GM19324 (cell line): ENCODE measurements around the gene EME2.

Source experiments
- ATAC-seq: cut with Tn5 transposase; IDR thresholded peaks from one replicate; pipeline ENCODE4 v1.9.1; 2021; ENCODE audit warnings: mild to moderate bottlenecking, moderate library complexity; ENCODE audit not compliant: unreplicated experiment, low FRiP score

Gene EME2

DNA sequence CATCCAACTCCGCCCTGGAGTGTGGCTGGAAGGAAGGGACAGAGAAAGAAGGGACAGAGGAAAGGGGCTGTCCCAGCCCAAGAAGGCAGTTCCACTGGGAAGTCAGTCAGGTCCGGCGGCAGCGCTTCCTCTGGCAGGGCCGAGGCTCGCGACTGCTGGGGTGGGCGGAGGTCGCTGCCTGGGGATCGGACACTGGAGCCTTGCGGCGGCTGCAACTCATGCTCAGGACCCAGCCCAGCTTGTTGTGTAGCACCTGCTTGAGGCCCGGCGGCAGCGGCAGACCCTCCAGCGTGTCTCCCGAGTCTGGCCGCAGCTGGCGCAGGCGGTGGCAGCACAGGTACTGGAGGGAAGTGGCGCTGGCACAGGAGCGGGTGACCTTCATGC, 4.4 kb downstream of the EME2 start:
- no peak for ATAC-seq

DNA sequence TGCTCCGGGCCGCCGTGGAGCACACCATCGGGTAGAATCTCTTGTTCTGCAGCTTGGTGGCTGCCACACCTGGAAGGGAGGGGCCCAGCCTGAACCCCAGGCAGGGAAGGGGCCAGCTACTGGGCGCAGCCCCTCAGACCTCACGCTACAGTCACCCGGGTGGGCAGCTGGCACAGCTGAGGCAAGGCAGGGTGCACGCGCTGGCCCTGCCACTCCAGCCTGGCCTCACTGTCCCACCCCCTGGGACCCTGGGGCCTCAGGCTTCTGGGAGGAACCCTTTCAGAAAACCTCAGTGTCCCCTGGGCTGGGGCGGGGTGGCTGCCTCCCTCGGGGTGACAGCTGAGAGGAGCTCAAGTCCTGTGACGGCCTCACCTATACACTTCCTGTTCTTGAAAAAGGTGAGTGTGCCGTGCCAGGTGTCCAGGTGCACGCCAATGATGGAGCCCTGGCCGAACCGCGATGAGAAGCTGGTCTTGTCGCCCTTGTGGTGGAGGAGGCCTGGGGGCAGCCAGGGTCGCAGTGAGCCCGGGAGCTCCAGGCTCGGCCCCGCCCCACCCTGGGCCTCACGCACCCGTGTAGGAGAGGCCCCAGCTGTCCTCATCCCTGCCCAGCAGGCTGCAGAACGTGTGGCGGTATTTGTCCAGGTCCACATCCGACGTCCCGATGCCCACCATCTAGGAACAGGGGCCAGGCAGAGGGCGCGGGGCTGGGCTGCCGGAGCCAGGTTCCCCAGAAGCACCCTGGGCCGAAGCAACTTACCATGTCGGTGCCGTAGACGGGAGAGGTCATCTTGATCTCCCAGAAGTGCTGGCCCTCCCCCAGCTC, 5.0 kb downstream of the EME2 start:
- no peak for ATAC-seq

DNA sequence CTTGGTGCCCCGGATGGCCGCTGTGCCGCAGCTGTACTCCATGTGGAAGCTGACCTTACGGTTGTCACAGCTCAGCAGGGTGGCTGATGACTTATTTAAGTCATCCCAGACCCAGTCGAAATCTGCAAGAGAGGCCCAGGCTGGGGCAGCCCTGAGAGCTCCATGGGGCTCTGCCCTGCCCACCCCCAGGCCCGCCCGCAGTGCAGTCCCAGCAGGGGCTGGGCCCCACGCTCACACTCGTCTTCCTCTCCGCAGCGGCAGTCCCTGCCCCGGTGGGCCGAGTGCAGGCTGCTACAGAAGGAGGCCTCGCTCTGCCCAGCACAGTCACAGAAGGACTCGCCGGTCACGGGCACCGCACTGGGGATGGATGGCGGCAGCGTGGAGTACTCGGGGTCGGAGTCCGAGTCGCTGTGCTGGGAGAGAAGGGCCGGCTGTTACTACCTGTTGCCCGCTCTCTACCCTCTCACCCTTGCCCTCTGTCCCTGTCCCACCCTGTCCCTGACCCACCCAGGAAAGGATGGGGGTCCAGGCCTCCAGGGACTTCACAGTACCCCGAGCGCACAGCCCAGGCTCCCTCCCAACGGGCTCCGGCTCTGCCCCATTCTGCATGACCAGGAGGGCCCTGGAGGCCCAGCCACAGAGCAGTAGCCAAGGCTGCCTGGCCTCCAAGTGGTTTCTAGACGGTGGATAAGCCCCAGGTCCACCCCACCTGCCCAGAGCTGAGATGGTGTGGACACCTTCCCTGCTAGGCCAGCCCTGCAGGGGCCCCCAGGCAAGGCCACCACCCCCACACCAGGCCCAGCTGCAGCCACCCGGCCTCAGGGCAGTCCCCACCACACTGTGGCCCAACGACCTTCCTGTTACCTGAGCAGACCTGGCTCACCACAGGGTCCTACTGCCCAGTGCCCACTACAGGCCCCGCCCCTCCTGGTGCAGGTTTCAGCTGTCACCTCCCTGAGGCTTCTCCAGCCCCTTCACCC, 5.9 kb downstream of the EME2 start:
- no peak for ATAC-seq

DNA sequence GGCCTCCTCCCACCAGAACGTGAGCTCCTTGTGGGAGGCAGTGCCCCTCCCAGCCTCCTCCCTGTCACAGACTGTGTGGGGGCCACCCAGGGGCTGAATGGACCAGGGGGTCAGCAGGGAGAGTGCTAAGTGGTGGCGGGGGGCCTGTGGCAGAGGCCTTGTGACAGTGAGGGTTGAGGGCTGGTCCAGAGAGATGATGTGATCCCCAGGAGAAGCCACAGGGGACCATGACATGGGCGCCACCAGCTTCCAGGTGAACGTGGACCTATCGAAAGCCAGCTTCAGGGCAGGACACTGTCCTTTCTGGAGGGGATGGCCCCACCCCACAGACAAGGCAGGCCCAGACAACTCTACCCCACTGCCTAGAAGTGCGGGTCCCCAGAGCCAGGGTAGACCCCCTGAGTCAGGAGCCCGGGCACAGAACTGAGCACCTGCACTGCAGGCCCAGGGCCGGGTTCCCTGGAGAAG, 6.7 kb downstream of the EME2 start:
- ATAC-seq: no peak

DNA sequence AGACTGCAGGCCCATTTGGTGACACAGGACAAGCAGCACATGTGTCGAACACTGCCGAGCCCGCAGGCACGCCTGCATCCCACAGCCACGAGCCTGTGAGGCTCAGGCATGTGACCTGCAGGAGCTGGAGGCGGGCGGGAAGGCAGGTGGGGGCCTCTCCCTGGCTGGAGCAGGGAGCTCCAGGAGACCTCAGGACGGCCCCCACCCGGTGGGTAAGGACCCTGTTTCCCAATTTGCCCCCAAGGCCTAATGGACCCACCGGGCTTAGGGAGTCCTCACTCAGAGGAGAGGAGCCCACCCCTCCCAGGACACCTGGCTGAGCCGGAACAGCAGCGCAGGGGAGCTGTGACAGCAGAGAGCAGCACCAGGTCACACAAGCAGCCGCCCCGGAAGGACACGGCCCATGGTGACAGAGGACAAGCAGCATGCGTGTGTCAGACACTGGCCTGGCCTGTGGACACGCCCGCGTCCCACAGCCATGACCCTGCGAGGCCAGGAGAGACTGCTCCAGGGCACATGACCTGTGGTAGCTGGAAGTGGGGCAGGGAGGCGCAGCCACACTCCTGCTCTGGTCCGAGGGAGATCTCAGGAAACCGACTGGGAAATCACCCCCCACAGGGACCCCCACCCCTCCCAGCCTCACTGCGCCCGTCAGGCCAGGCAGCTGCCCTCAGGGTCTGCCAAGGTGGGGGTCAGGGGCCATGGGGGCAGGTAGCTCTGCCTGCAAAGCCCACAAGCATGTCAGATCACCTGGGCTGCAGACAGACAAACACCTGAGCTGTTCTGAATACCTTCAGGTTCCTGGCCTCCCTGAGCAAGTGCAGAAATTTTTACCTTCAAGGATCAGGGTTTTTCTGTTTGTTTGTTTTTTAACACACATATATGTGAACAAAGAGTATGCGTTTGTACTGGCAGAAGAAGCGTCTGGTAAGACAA, 7.4 kb downstream of the EME2 start:
- ATAC-seq: no peak

DNA sequence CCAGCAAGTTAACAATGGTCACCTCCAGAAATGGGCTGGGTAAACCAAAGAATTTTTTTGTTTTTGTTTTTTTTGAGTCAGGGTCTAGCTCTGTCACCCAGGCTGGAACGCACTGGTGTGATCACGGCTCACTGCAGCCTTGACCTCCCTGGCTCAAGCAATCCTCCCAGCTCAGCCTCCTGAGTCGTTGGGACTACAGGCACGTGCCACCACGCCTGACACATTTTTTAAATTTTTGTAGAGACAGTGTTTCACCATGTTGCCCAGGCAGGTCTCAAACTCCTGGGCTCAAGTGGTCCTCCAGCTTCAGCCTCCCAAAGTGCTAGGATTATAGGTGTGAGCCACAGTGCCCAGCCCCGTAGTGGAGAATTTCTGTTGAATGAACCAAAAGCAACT, 8.1 kb downstream of the EME2 start:
- no peak for ATAC-seq

DNA sequence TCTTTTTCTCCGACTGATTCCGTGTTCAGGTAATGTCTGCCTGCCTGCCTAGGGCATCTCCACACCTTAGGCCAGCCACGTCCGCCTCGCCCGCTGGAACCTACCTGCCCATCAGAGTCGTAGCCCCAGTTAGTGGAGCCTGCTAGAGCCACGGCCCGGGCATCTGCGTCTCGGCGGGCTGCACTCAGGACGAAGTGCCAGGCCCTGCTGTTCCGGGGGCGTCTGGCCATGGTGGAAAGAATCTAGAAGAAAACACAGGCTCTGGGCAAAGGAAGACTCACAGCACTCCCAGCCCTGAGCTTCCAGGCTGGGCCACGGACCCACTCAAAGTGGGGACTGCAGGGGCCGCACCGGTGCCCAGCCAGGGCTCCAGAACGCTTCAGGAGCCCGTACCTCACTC, 8.6 kb downstream of the EME2 start:
- no peak for ATAC-seq

DNA sequence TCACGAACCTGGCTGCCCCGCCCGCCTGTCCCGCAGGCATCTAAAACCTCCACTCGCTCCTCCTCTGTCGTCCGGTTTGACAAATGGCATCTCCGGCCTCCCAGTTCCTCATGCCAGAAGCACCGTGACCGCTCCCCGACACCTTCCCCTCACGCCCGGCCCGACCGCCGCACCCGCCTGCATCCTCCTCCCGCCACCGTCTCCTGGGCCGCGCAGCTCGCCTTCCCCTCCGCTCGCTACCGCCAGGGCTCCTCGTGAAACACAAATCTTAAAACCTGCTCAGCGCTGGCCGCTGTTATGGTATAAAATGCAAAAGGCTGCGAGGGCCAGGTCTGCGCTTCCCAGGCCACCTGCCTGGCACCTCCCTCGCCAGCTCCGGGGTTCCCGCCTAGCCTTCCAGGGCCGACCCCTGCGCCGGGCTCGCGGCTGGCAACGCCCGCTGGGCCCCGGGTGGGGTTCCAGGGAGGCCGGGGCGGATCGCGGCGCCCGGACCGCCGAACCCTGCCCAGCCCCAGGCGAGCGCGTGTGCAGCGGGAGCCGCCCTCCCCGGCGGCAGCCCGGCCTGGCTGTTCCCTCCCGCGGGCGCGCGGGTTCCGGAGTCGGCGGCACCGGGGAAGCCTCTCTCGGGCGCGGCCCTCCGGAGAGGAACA, 9.3 kb downstream of the EME2 start:
- ATAC-seq: peak; percentile 3

DNA sequence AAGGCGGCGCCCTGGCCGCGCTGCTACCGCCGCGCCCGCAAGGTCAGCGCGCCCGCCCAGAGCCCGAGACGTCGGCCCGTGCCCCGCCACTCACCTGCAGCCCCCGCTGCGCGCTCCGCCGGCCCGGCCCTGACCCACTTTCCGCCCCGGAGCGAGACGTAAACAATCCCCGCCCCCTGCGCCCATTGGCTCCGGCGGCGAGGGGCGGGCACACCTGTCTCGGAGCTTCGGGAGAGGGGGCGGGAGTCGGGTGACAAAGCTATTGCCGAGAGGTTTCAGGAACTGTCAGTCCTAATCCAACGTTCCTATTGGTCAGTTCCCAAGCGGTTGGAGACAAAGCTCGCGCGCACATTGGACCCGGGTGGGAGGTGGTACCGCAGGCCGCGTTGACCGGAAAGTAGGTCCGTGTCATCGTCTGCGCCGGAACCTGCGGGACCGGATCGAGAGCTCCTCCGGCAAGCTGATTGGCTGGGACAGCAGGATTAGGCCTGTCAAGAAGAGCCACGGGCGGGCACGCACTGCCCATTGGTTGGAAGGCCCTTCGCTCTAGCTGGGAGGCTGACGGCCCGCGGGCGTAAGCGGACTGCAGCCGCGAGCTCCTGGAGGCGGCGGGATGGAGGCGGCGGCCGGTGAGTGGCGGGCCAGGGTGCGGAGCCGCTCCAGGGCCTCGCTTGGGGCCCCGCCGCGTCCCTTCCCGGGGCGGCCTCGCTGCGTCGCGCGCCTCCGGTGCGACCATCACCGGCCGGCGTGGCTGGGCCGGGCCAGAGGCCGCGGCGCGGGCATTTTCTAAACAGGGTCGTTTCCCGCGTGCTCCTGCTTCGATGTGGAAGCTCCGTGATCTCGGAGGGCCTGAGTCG, 10.0 kb downstream of the EME2 start, which contains the start of the genes NUBP2 and SPSB3:
TSS of gene NUBP2 (plus strand) at position 553 of the 857 bp plus-strand sequence. CDS start at position 614, 61 bp downstream.
TSS of gene SPSB3 (minus strand) at position 164 of the 857 bp plus-strand sequence. CDS start 1,088 bp downstream, outside the sequence.
- ATAC-seq: peak; percentile 87

DNA sequence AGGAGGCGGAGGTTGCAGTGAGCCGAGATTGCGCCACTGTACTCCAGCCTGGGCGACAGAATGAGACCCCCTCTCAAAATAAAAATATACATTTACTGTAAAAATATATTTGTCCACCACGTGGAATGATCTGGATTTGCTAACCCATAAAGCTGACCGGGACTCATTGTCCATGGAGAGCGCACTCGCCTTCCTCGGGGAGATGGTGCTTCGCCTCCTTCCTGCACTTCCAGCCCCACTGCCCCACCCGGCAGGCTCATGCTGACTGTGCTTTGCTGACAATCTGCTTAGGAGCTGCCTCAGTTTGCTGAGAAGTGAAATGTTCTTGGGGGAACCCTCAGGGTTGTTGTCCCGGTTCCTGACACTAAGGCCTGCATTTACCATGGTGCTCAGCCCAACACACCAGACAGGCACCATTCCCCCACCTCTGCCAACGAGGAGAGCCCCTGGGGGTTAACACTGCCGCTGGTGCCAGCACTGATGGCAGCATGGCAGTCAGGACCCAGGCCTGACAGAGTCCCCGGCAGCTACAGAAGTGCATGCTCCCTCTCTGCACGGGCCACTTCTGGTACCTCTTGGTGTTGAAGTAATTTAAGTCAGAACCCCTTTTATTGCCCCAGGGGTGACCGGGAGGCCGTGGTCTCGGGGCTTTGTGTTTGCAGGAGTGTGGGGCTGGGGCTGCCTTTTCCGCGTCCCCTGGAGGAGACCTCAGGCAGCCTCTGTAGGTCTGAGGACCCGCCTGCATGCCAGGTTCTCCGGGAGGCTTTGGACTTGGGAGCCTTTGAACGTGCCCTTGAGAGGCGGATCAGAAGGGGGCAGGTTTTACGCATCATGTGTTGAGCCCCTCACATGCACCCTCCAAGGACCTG, 12.6 kb downstream of the EME2 start:
- no peak for ATAC-seq

DNA sequence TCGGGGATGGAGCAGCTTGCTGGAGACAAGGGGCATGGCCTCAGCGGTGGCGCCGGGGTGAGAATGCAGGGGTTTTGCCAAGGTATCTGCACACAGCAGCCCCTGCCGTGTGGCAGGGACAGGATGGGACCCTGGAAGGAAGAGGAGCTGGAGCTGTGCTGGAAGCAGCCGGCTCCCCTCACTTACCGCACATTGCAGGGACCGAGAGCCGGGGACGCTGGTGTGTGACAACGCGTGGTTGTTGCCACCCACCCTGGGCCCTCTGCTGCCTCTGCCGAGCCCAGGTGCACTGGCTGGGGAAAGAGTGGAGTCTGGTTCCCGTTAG, 13.2 kb downstream of the EME2 start:
- ATAC-seq: no peak

DNA sequence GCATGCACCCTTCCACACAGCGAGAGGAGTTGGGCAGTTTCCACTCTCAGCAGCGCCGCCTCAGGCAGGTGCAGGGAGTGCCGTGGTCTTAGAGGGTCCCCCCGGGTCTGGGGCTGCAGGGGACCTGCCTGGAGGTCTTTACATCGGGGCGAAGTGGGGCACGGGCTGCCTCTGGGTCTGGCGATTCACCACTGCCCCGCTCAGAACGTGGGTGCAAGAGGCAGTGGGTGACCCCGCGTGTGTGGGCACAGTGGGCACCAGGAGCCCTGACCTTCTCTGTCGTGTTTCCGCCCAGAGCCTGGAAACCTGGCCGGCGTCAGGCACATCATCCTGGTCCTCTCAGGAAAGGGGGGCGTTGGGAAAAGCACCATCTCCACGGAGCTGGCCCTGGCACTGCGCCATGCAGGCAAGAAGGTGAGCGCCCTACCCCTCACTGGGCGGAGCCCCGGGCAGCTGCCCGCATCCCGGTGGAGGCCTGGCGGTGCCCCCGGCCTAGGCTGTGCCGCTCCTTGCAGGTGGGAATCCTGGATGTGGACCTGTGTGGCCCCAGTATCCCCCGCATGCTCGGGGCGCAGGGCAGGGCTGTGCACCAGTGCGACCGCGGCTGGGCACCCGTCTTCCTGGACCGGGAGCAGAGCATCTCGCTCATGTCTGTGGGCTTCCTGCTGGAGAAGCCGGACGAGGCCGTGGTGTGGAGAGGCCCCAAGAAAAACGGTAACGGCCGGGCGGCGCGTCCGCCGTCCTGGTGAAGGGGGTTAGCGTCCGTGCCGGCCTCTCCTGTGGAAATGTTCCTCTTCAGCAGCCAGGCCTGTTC, 13.8 kb downstream of the EME2 start:
- no peak for ATAC-seq

DNA sequence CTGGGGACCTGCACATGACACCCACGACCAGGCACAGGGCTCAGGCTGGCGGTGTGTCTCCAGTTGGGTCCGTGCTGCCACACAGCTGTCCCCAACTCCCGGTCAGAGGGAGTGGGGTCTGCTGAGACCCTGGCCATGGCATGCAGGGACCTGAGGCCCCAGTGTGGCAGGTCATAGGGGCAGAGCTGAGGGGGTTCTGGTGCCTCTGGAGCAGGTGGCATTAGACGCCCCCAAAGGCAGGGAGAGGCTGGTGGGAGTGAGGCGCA, 14.4 kb downstream of the EME2 start:
- no peak for ATAC-seq

DNA sequence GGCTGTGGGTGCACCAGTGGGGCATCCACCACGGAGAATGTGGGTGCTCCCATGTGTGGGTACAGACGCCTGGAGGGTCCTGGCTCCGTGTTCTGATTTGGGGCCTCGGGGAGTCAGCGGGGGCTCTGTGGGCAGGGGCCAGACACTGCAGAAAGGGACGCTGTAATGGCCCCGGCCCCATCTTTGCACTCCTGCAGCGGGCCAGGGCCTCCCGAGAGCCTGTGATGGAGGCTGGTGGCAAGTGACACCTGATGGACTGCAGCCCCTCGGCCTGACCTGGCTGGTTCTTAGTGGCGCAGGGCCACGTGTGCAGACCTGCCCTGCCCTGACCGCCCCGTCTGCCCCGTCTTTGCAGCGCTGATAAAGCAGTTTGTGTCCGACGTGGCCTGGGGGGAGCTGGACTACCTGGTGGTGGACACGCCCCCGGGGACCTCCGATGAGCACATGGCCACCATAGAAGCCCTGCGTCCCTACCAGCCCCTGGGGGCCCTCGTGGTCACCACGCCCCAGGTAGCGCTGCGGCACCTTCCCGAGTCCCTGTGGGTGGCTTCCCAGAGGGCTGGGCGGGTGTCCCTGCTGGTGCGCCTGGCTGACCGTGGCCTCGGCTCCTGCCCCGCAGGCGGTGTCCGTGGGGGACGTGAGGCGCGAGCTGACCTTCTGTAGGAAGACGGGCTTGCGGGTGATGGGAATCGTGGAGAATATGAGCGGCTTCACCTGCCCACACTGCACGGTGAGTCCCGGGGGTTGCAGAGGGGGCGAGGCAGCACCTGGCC, 14.9 kb downstream of the EME2 start:
- ATAC-seq: no peak

DNA sequence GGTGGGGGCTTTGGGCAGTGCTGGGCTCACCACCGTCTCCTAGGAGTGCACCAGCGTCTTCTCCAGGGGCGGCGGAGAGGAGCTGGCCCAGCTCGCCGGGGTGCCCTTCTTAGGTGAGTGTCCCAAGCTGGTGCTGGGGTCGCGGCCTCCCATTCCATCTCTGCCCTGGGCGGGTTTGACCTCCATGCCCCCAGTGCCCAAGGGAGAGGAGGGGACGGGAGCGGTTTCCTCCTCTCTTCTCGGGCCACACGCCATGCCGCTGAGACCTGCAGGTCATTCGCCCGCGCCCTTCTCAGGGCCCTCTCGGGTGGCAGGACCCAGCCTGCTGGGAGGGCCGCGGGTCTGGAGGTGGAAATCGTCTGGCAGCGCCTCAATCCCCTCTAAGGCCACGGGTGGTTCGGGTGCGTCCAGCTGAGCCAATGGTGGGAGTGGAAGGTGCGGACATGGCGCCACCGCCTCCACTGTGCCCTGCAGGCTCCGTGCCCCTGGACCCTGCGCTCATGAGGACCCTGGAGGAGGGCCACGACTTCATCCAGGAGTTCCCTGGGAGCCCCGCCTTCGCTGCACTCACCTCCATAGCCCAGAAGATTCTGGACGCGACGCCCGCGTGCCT, 15.6 kb downstream of the EME2 start:
- no peak for ATAC-seq

DNA sequence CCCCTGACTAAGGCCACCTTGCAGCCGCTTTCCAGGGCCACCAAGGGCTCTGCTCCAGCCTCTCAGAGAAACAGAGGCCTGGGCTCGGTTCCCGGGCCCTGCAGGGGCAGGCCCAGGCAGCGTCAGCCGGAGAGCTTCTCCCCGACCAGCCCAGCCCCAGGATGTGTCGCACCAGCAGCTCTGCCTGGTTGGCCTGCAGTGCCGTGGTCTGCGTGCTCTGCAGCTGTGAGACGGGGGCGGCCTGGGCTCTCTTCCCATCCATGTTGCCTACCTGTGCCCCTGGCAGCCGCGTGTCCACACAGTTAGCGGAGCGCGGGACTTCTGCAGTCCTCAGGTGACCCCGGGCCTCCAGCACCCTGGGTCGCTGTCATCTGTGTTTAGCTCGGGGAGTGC, 16.1 kb downstream of the EME2 start:
- no peak for ATAC-seq
